HG02623 (cell line): ENCODE measurements around the gene ME1.
"Not testable (repeated sequence)": the region's sequence is repeated elsewhere in the genome, so short reads cannot be mapped to it uniquely, and the experiment has no call there.

Experiments
- ATAC-seq: cut with Tn5 transposase; IDR thresholded peaks from one replicate; pipeline ENCODE4 v1.9.1; 2021; ENCODE audit warnings: moderate library complexity; ENCODE audit not compliant: unreplicated experiment

ME1 gene

GRCh38 chr6:83432636-83433035 lies 1.8 kb upstream of the ME1 start:
- no peak for ATAC-seq

GRCh38 chr6:83431545-83432155 lies 799 bp upstream of the ME1 start:
- ATAC-seq: no peak

- no peak for ATAC-seq
Observed at GRCh38 chr6:83429857-83430610, 817 bp downstream of the ME1 start.

GRCh38 chr6:83429269-83429668 lies 1.6 kb downstream of the ME1 start:
- no peak for ATAC-seq

- ATAC-seq: no peak
Observed at GRCh38 chr6:83424392-83425018, 6.3 kb downstream of the ME1 start.

- no peak for ATAC-seq
Observed at GRCh38 chr6:83417880-83418663, 12.8 kb downstream of the ME1 start.

- ATAC-seq: no peak
Observed at GRCh38 chr6:83413068-83413467, 17.8 kb downstream of the ME1 start.

- no peak for ATAC-seq
Observed at GRCh38 chr6:83411731-83412130, 19.1 kb downstream of the ME1 start.

GRCh38 chr6:83403191-83403590 lies 27.7 kb downstream of the ME1 start:
- no peak for ATAC-seq

- ATAC-seq: no peak
Observed at GRCh38 chr6:83389606-83390005, 41.2 kb downstream of the ME1 start.

GRCh38 chr6:83385473-83385872 lies 45.4 kb downstream of the ME1 start:
- ATAC-seq: no peak

GRCh38 chr6:83384751-83385150 lies 46.1 kb downstream of the ME1 start:
- no peak for ATAC-seq

- ATAC-seq: no peak
Observed at GRCh38 chr6:83381949-83382348, 48.9 kb downstream of the ME1 start.

GRCh38 chr6:83378621-83379388 lies 52.0 kb downstream of the ME1 start:
- no peak for ATAC-seq

GRCh38 chr6:83371423-83371822 lies 59.4 kb downstream of the ME1 start:
- ATAC-seq: no peak

- no peak for ATAC-seq
Observed at GRCh38 chr6:83370567-83370966, 60.3 kb downstream of the ME1 start.

GRCh38 chr6:83369692-83370091 lies 61.2 kb downstream of the ME1 start:
- no peak for ATAC-seq

- no peak for ATAC-seq
Observed at GRCh38 chr6:83368577-83368976, 62.3 kb downstream of the ME1 start.

GRCh38 chr6:83367104-83367503 lies 63.7 kb downstream of the ME1 start:
- ATAC-seq: no peak

- no peak for ATAC-seq
Observed at GRCh38 chr6:83365931-83366330, 64.9 kb downstream of the ME1 start.

GRCh38 chr6:83362349-83362748 lies 68.5 kb downstream of the ME1 start:
- ATAC-seq: not testable (repeated sequence)
